Measurements from ENCODE around the gene SUSD3.

The SUSD3 gene

DNA sequence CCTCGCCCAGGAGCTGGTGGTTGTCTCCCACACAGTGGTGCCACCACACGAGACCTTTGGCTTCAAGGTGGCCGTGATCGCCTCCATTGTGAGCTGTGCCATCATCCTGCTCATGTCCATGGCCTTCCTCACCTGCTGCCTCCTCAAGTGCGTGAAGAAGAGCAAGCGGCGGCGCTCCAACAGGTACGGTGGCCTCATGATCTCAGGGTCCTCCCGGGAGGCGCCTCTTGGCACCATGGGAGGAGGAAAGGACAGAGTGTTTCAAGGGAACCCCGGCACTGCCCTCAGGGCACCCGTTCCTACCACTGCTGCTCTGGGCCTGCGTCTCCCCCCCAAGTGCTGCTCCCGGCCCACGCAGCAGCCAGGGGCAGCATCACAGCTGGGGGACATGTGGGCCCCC lies 19.3 kb downstream of the SUSD3 start:
- TF ChIP-seq, protein P1, sequence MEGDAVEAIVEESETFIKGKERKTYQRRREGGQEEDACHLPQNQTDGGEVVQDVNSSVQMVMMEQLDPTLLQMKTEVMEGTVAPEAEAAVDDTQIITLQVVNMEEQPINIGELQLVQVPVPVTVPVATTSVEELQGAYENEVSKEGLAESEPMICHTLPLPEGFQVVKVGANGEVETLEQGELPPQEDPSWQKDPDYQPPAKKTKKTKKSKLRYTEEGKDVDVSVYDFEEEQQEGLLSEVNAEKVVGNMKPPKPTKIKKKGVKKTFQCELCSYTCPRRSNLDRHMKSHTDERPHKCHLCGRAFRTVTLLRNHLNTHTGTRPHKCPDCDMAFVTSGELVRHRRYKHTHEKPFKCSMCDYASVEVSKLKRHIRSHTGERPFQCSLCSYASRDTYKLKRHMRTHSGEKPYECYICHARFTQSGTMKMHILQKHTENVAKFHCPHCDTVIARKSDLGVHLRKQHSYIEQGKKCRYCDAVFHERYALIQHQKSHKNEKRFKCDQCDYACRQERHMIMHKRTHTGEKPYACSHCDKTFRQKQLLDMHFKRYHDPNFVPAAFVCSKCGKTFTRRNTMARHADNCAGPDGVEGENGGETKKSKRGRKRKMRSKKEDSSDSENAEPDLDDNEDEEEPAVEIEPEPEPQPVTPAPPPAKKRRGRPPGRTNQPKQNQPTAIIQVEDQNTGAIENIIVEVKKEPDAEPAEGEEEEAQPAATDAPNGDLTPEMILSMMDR (IDR thresholded peaks at IDR 0.05; ENCODE audit: borderline replicate concordance, insufficient read depth, low read depth, low read length): no peak
- H3K4me3 ChIP-seq (ENCODE audit: low read depth, low read length): no peak overlapping the region

DNA sequence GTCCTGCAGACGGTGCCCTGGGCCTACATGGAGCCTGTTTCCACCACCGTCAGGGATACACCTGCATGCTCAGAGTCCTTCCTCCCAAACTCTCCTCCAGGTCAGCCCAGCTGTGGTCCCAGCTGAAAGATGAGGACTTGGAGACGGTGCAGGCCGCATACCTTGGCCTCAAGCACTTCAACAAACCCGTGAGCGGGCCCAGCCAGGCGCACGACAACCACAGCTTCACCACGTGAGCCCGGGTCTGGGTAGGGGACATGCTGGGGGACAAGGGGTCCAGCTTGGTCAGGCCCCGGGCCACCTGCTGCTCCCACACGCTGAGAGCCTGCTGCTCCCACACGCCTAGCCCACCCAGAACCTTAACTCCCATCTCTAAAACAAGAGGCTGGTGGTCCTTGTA lies 20.9 kb downstream of the SUSD3 start:
- TF ChIP-seq, protein P1 (IDR thresholded peaks at IDR 0.05; ENCODE audit: borderline replicate concordance, insufficient read depth, low read depth, low read length): no peak
- no peak overlapping the region for H3K4me3 ChIP-seq (ENCODE audit: low read depth, low read length)

DNA sequence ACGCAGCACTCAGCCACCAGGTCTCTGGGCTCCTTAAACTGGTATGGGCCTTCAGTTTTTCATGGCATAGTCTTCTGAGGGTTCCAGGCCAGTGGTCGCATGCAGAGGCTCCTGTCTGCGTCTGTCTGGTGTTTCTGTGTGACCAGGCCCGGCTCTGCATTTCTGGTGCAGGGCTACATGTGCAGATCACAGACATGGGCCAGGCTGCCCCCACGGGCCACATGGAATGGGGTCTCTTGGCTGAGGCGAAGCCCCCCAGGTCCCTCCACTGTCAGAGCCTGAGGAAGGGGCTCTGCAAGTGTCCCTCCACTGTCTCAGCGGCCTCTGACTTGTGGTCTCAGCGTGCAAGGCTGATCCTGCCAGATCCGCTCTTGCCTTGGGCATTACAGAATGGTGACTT lies 21.9 kb downstream of the SUSD3 start:
- TF ChIP-seq, protein P1 (IDR thresholded peaks at IDR 0.05; ENCODE audit: borderline replicate concordance, insufficient read depth, low read depth, low read length): no peak
- no peak overlapping the region for H3K4me3 ChIP-seq (ENCODE audit: low read depth, low read length)

DNA sequence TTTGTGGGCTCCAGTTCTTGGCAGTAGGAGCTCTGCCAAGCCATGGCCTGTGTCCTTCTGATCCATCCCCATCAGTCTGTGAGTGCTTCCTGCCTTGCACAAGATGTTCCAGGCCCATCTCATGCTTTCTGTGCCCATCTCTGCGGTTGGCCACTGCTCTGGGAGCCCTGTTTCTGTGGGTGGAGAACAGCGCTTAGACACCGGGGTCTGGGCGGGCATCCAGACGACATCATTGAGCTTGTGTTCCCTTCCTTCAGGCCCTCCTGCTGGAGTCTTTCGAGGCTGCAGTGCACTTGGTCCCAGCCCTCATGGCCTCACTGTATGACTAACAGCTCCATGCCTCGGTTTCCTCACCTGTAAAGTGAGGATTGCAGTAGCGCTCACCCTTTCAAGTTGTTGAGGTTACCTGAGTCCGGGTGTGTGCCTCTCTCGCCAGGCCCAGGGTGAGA lies 22.6 kb downstream of the SUSD3 start:
- TF ChIP-seq, protein P1 (IDR thresholded peaks at IDR 0.05; ENCODE audit: borderline replicate concordance, insufficient read depth, low read depth, low read length): no peak
- no peak overlapping the region for H3K4me3 ChIP-seq (ENCODE audit: low read depth, low read length)

DNA sequence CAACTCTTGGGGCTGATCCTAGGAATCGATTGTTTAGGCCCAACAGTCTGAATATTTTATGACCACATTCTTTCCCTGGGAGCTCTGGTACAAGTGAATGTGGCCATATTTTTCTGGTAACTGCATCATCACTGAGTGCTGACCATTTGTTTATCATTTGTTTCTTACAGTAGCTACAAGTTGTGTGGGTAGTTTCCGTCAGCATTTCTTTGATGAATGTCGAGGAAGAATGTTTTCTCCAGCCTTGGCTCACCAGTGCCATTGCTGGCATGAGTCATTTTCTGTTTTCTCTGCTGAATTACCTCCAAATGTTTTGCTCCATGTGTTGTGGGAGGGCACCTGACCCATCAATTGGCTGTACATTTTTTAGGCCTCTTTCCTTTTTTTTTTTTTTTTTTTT lies 23.4 kb downstream of the SUSD3 start:
- no peak overlapping the region for H3K4me3 ChIP-seq (ENCODE audit: low read depth, low read length)
- TF ChIP-seq, protein P1 (IDR thresholded peaks at IDR 0.05; ENCODE audit: borderline replicate concordance, insufficient read depth, low read depth, low read length): no peak

DNA sequence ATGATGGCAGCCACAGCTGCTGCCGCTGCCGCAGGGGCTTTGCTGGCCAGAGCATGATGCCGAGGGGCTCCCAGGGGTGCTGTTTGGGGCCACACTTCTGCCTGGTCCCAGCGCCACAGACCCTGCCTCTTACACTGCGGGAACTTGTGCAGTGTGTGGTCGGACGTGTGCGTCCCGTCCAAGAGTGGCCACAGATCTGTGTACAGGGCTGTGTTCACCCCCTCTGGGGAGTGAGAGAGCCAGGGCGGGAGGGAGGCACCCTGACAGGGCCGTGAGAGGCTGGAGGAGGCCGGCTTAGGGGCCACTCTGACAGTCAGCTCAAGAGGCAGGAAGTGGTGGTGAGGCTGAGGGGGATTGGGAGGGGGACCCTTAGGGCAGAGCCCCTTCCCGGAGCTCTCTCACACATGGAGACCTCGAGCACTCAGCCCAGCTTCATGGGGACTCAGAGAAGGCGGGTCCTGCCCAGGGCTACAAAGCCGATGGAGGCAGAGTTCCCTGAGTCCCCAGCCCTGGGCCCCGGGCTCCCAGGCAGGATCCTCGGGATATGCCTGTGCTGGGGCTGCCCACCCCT lies 24.4 kb downstream of the SUSD3 start:
- TF ChIP-seq, protein P1 (IDR thresholded peaks at IDR 0.05; ENCODE audit: borderline replicate concordance, insufficient read depth, low read depth, low read length): no peak
- H3K4me3 ChIP-seq (ENCODE audit: low read depth, low read length): no peak overlapping the region

DNA sequence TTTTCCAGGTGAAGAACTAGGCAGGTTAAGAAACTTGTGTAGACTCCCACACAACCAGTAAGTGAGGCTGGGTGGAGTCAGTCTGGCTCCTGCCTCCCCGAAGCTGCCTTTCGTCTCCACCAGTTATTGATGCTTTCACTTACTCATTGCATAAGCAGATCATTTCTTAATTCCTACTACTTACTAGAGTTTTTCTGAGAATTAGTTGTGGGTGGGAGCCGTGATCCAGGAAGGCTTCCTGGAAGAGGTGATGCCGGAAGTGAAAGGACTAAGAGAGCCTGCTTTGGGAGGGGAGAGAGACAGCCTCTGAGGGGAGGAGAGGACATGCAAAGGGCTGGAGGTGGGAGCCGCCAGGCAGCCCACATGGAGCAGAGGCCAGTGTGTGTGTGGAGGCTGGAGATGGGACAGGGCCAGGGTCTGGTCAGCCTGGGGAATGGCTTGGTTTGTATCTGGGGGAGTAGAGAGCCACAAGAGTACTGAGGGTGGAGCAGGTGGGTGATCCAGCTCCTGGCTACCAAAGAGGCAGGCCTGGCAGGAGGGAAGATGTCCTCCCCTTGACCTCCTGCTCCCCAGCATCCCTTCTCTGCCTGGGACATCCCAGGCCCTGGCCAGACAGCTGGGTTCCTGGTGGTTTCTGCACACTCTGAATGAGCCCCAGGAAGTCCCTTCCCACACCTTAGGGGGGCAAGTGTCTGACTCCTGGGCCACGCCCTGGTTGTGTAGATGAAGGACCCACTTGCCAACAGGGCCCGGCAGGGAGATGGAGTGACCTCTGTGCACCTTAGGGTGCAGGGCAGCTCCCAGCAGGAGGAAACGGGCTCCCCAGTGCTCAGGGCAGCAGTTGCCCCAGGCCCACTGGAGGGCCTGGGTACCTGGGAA lies 25.3 kb downstream of the SUSD3 start:
- TF ChIP-seq, protein P1 (IDR thresholded peaks at IDR 0.05; ENCODE audit: borderline replicate concordance, insufficient read depth, low read depth, low read length): no peak
- H3K4me3 ChIP-seq (ENCODE audit: low read depth, low read length): no peak overlapping the region

Measured in GM12875 (cell line).